ENCODE results near the gene FNBP1.

DNA sequence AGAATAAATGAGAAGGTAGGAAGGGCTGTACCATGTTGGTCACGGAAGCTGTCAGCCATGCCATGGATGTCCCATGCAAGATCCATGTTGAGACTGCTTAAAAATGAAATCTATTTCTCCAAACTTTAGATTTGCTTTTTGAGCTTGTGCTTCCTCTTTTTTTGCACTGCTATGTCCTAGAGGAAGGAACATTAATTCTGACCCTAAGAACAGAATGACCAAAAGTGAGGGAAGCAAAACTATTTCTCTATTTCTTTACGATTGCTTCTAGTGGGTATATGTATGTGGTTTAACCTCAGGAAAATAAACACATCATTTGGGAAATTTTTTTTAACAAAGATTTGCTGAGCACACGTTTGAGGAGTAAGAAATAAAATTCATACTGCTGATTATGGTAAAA lies 123.1 kb downstream of the FNBP1 start:
- TF ChIP-seq CTCF (IDR thresholded peaks at IDR 0.05; ENCODE audit: low read depth, low read length, poor library complexity, severe bottlenecking) (no peak), EZH2phosphoT487 (IDR thresholded peaks at IDR 0.05; ENCODE audit: borderline replicate concordance, low read length) (no peak)

Measured in DOHH2 (cell line).